Measurements from ENCODE around the gene HES5. TPM values are rescaled to one million over a fixed set of nuclear protein-coding genes. Genes with fewer than 3 reads are reported as not detected.

The HES5 gene
- total and polyA plus RNA-seq, 10 of the 15 experiments (the other 5 are each of a cell fraction or from before 2014, with no cell fraction given) = 0.12 to 0.15 TPM; not detected in 8

DNA sequence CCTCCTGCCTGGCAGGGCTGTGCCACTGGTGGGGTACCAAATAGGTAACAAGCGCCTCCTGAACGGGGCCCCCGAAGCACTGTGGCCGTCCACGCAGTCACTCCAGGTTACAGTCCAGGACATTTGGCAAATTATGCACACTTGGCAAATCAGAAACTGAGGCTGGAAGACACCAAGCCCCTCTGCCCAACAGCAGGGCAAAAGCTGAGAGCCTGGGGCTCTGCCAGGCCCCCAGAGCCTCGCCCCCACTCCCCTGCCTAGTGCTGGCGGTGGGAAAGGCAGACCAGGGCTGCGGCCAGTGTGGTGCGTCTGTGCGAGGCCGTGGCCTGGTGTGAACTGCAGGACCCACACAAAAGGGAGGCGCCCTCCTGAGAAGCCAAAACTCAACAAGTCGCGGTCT is 13.1 kb downstream of the HES5 start:
- H3K79me2 ChIP-seq (ENCODE audit: control insufficient read depth, insufficient read depth, low read length) = no peaks in the 10 kb centered on the region
- in situ Hi-C loops (cut with MboI) = no loop called here
- ChIA-PET SMC1A (ENCODE audit: uncharacterized antibody, unreplicated experiment) (no interaction called here), RAD21 (ENCODE audit: unreplicated experiment) (no interaction called here), CTCF (no interaction called here), POLR2A (no interaction called here)
- no peak for ATAC-seq
- BruUV-seq (replicated peaks) = no TSS peak
- no peaks in the 10 kb centered on the region for H3K4me1 ChIP-seq (ENCODE audit: control insufficient read depth, insufficient read depth, low read length)
- no peak overlapping the region for H3K9ac ChIP-seq (ENCODE audit: control insufficient read depth, insufficient read depth, low read length)
- no peaks in the 10 kb centered on the region for H3K27me3 ChIP-seq (replicated peaks in 1 of 2; ENCODE audit: control insufficient read depth in 2 of 2, insufficient read depth in 2 of 2, low read length in 1 of 2)
- H3K27ac ChIP-seq (ENCODE audit: control insufficient read depth, insufficient read depth) = no peak overlapping the region
- H3K4me3 ChIP-seq = no peak overlapping the region
- no peak overlapping the region for H3K4me2 ChIP-seq (ENCODE audit: control insufficient read depth, insufficient read depth)
- peaks cover 8 to 58% of the 10 kb centered on the region in 2 experiments; a peak in 3 of 4 replicates for H3K36me3 ChIP-seq (ENCODE audit: control insufficient read depth in 2 of 2, insufficient read depth in 2 of 2, low read length in 1 of 2)
- FAIRE-seq = no peak
- TF ChIP-seq, protein P1, sequence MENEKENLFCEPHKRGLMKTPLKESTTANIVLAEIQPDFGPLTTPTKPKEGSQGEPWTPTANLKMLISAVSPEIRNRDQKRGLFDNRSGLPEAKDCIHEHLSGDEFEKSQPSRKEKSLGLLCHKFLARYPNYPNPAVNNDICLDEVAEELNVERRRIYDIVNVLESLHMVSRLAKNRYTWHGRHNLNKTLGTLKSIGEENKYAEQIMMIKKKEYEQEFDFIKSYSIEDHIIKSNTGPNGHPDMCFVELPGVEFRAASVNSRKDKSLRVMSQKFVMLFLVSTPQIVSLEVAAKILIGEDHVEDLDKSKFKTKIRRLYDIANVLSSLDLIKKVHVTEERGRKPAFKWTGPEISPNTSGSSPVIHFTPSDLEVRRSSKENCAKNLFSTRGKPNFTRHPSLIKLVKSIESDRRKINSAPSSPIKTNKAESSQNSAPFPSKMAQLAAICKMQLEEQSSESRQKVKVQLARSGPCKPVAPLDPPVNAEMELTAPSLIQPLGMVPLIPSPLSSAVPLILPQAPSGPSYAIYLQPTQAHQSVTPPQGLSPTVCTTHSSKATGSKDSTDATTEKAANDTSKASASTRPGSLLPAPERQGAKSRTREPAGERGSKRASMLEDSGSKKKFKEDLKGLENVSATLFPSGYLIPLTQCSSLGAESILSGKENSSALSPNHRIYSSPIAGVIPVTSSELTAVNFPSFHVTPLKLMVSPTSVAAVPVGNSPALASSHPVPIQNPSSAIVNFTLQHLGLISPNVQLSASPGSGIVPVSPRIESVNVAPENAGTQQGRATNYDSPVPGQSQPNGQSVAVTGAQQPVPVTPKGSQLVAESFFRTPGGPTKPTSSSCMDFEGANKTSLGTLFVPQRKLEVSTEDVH (IDR thresholded peaks at IDR 0.05; ENCODE audit: low read depth, partially characterized antibody) = no peak
- H2AFZ ChIP-seq (ENCODE audit: control insufficient read depth, low read depth, low read length) = no peak overlapping the region
- 99% methylated on average over 14 of the region's 14 CpGs for WGBS (ENCODE audit: insufficient coverage, insufficient replicate concordance, low lambda C conversion rate, missing lambda C conversion rate)
- no peaks in the 10 kb centered on the region for H4K20me1 ChIP-seq (ENCODE audit: control insufficient read depth, insufficient read depth)
- H3K9me3 ChIP-seq (replicated peaks; ENCODE audit: control insufficient read depth, insufficient read depth, low read length) = no peaks in the 10 kb centered on the region
- DNase-seq (ENCODE audit: low read depth, low spot score) = no peak
- intact Hi-C loops (cut with micrococcal nuclease; ENCODE audit: unreplicated experiment) = no loop called here

DNA sequence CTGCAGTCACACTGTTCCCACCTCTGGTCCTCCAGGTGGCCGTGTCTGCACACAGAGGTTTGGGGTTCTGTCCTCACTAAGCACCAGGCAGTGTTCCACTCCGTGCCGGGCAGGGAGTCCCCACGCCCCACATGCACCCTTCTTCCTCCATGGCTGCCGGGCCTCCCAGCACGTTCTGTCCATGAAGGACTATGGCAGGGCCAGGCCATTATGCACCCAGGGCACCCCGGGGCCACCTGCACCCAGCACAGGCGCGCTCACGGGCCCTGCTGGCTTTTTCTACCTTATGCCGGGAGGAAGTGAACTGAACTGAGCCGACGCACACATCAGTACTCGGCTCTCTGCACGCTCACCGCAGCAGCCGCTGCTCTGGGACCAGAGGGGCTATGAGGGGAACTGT is 13.9 kb downstream of the HES5 start:
- peaks cover 8 to 59% of the 10 kb centered on the region in 2 experiments; a peak in 3 of 4 replicates for H3K36me3 ChIP-seq (ENCODE audit: control insufficient read depth in 2 of 2, insufficient read depth in 2 of 2, low read length in 1 of 2)
- 93% methylated on average over 17 of the region's 17 CpGs for WGBS (ENCODE audit: insufficient coverage, insufficient replicate concordance, low lambda C conversion rate, missing lambda C conversion rate)

More for the DNA sequence above, 13.9 kb downstream of the HES5 start:
- SMC1A ChIA-PET (ENCODE audit: uncharacterized antibody, unreplicated experiment) = no interaction called here
- DNase-seq (ENCODE audit: low read depth, low spot score) (no peak), ATAC-seq (no peak), FAIRE-seq (no peak)
- RAD21 ChIA-PET (ENCODE audit: unreplicated experiment) = no interaction called here
- CTCF ChIA-PET = no interaction called here
- POLR2A ChIA-PET = no interaction called here
- H3K79me2 ChIP-seq (ENCODE audit: control insufficient read depth, insufficient read depth, low read length) = no peaks in the 10 kb centered on the region
- H3K4me1 ChIP-seq (ENCODE audit: control insufficient read depth, insufficient read depth, low read length) = no peaks in the 10 kb centered on the region
- H3K9ac ChIP-seq (ENCODE audit: control insufficient read depth, insufficient read depth, low read length) = no peak overlapping the region
- TF ChIP-seq MYC (IDR thresholded peaks at IDR 0.05; ENCODE audit: insufficient read depth, insufficient read length, insufficient replicate concordance, low read length, severe bottlenecking) = no peak
- peak; percentile 29; the same call in 1 of the 2 replicates for TF ChIP-seq POLR2A (IDR thresholded peaks at IDR 0.05; ENCODE audit: low read depth, low read length)
- no peak overlapping the region for H3K4me3 ChIP-seq
- no peak overlapping the region for H2AFZ ChIP-seq (ENCODE audit: control insufficient read depth, low read depth, low read length)
- H3K27me3 ChIP-seq (replicated peaks in 1 of 2; ENCODE audit: control insufficient read depth in 2 of 2, insufficient read depth in 2 of 2, low read length in 1 of 2) = no peaks in the 10 kb centered on the region
- no peaks in the 10 kb centered on the region for H3K9me3 ChIP-seq (replicated peaks; ENCODE audit: control insufficient read depth, insufficient read depth, low read length)
- intact Hi-C loops (cut with micrococcal nuclease; ENCODE audit: unreplicated experiment) (no loop called here), in situ Hi-C loops (cut with MboI) (no loop called here)
- BruUV-seq (replicated peaks) = no TSS peak
- no peaks in the 10 kb centered on the region for H4K20me1 ChIP-seq (ENCODE audit: control insufficient read depth, insufficient read depth)
- no peak overlapping the region for H3K27ac ChIP-seq (ENCODE audit: control insufficient read depth, insufficient read depth)
- H3K4me2 ChIP-seq (ENCODE audit: control insufficient read depth, insufficient read depth) = no peak overlapping the region
